Measurements from ENCODE around the gene HAL.

HAL gene

GRCh38 chr12:96028538-96028937 lies 32.4 kb upstream of the HAL start:
- Histone ChIP-seq H3K27me3 (replicated peaks; ENCODE audit: insufficient read depth, low read length) (no peaks in the 10 kb centered on the region), H3F3A (ENCODE audit: insufficient read depth, low read length) (no peaks in the 10 kb centered on the region), H3K27ac (ENCODE audit: low read length) (no peak overlapping the region), H4K20me1 (ENCODE audit: insufficient read depth, low read length) (no peaks in the 10 kb centered on the region), H3K4me3 (ENCODE audit: low read length) (no peak overlapping the region), H3K9me2 (replicated peaks; ENCODE audit: insufficient read depth, low read length) (no peaks in the 10 kb centered on the region), H3K4me2 (ENCODE audit: low read depth, low read length) (no peak overlapping the region), H3K79me2 (ENCODE audit: low read length) (peaks cover 6% of the 10 kb centered on the region; the same call in 1 of the 2 replicates), H3K9me3 (replicated peaks; ENCODE audit: insufficient read depth, low read length) (no peaks in the 10 kb centered on the region), H3K36me3 (replicated peaks; ENCODE audit: insufficient read depth, low read length) (no peaks in the 10 kb centered on the region), H2AFZ (ENCODE audit: low read length) (no peak overlapping the region), H3K4me1 (ENCODE audit: low read length) (no peaks in the 10 kb centered on the region), H3K9ac (ENCODE audit: low read length) (no peak overlapping the region)
- no peak for DNase-seq
- TF ChIP-seq CTCF (IDR thresholded peaks at IDR 0.05; ENCODE audit: low read length) (no peak), EZH2 (optimal IDR thresholded peaks at IDR 0.05; ENCODE audit: low read depth, low read length) (no peak), EZH2phosphoT487 (IDR thresholded peaks at IDR 0.05; ENCODE audit: low read length) (no peak)

GRCh38 chr12:96026331-96026730 lies 30.2 kb upstream of the HAL start:
- H3K27me3 ChIP-seq (replicated peaks; ENCODE audit: insufficient read depth, low read length): no peaks in the 10 kb centered on the region
- H3K9me2 ChIP-seq (replicated peaks; ENCODE audit: insufficient read depth, low read length): no peaks in the 10 kb centered on the region
- no peak for DNase-seq
- no peak overlapping the region for H2AFZ ChIP-seq (ENCODE audit: low read length)
- H3K9ac ChIP-seq (ENCODE audit: low read length): no peak overlapping the region
- TF ChIP-seq CTCF (IDR thresholded peaks at IDR 0.05; ENCODE audit: low read length) (no peak), EZH2 (optimal IDR thresholded peaks at IDR 0.05; ENCODE audit: low read depth, low read length) (no peak)
- no peak overlapping the region for H3K4me2 ChIP-seq (ENCODE audit: low read depth, low read length)
- H3F3A ChIP-seq (ENCODE audit: insufficient read depth, low read length): no peaks in the 10 kb centered on the region
- no peaks in the 10 kb centered on the region for H3K9me3 ChIP-seq (replicated peaks; ENCODE audit: insufficient read depth, low read length)
- no peaks in the 10 kb centered on the region for H4K20me1 ChIP-seq (ENCODE audit: insufficient read depth, low read length)
- H3K27ac ChIP-seq (ENCODE audit: low read length): no peak overlapping the region
- no peak overlapping the region for H3K4me3 ChIP-seq (ENCODE audit: low read length)
- peaks cover 7% of the 10 kb centered on the region; the same call in 1 of the 2 replicates for H3K4me1 ChIP-seq (ENCODE audit: low read length)
- no peaks in the 10 kb centered on the region for H3K36me3 ChIP-seq (replicated peaks; ENCODE audit: insufficient read depth, low read length)
- no peaks in the 10 kb centered on the region; the same call in 1 of the 2 replicates for H3K79me2 ChIP-seq (ENCODE audit: low read length)

- Histone ChIP-seq H3K79me2 (ENCODE audit: low read length) (no peaks in the 10 kb centered on the region; the same call in 1 of the 2 replicates), H3K4me3 (ENCODE audit: low read length) (no peak overlapping the region), H3K9me3 (replicated peaks; ENCODE audit: insufficient read depth, low read length) (no peaks in the 10 kb centered on the region), H3K4me1 (ENCODE audit: low read length) (peaks cover 15% of the 10 kb centered on the region; the same call in 1 of the 2 replicates), H3K27ac (ENCODE audit: low read length) (no peak overlapping the region), H3K4me2 (ENCODE audit: low read depth, low read length) (no peak overlapping the region), H2AFZ (ENCODE audit: low read length) (no peak overlapping the region), H4K20me1 (ENCODE audit: insufficient read depth, low read length) (no peaks in the 10 kb centered on the region), H3K36me3 (replicated peaks; ENCODE audit: insufficient read depth, low read length) (no peaks in the 10 kb centered on the region), H3K27me3 (replicated peaks; ENCODE audit: insufficient read depth, low read length) (no peaks in the 10 kb centered on the region), H3K9ac (ENCODE audit: low read length) (no peak overlapping the region), H3K9me2 (replicated peaks; ENCODE audit: insufficient read depth, low read length) (no peaks in the 10 kb centered on the region), H3F3A (ENCODE audit: insufficient read depth, low read length) (peaks cover 5% of the 10 kb centered on the region; the same call in 1 of the 2 replicates)
- TF ChIP-seq EZH2 (optimal IDR thresholded peaks at IDR 0.05; ENCODE audit: low read depth, low read length): no peak
- no peak for TF ChIP-seq CTCF (IDR thresholded peaks at IDR 0.05; ENCODE audit: low read length)
- TF ChIP-seq EZH2phosphoT487 (IDR thresholded peaks at IDR 0.05; ENCODE audit: low read length): no peak
- DNase-seq: no peak
Observed at GRCh38 chr12:96025518-96025917, 29.4 kb upstream of the HAL start.
